ENCODE results near the gene WDFY4. TPM values are rescaled to one million over a fixed set of nuclear protein-coding genes. Genes with fewer than 3 reads are reported as not detected.

Gene WDFY4
- total RNA-seq, 1 experiment from 2014 or later: not detected

DNA sequence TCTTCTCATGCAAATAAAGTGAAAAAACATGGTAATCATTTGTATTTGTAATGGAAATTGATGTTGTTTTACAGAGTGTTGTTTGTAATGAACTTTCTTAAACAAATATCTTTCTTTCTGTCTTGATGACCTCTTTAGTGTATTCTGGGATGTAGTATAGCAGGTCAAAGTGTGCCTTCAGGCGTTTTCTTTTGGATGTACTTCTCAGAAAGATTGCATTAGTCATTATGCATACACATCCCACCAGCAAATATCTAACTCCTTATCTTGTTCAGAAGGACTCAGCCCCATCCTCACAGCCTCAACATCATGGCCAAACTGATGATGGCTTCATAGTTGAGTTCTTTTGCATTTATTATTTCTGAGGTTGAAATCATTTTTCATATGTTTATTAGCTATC lies 130.3 kb downstream of the WDFY4 start:
- no peak for DNase-seq (ENCODE audit: low read depth)

DNA sequence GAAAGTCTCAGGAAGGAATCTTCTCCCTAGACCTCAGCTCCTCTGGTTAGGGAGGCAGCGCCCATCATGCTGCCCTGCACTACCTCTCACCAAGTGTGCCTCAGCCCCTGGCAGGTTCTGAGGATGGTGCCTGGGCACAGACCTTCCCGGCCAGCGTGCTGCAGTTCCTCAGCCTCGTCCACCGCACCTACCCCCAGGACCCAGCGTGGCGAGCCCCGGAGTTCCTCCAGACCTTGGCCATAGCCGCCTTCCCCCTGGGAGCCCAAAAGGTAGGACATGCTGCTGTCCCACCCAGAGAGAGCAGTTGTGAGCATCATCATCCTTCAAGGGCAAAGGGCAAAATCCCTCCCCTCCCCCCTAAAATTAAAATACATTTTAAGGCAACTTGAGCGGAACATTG lies 132.5 kb downstream of the WDFY4 start:
- no peak for DNase-seq (ENCODE audit: low read depth)

DNA sequence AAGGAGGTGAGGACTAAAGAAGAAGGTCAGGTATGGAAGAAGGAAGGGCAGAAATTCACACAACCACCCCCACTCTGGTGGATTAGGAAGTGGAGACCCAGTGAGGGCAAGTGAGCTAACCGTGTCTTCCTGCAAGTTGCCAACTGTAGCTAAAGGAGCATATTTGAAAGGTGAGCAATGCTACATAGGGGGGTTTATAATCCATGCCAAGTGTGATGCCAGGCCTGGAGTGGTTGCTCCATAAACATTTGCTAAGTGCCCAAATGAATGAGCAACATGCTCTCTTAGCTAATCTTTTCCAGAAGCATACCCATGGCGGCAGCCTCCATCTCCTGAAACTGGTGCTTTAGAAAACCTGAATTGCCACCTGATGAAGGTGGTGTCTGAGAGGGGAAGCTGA lies 133.4 kb downstream of the WDFY4 start:
- no peak for DNase-seq (ENCODE audit: low read depth)

DNA sequence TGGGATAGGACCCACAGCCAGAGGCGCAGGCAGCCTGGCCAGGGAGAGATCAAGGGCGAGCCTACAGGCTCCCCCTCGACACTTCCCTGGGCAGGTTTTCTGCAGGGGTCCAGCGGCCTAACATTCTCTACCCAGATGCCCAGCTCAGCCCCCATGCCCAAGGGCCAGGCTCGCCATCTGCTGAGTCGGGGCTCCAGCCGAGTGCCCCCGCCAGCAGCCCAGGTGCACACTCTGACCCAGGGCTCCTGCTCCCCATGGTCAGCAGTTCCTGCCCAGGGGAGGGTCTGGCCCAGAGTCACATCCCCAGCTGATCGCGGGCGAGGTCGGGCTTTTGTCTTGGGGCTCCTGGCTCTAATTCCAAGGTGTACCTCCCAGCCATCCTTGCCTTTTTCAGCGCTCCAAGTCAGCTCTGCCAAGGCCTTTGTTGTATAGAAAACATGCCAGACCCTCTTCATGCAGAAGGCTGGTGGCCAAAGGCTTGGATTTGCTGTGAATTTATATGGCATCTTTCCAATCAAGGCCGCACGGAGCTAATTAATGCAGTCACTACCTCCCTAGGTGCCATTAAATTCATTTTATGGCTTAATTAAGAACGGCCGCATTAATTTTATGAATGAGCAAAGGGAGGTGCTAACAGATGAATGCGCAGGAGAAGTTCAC lies 134.3 kb downstream of the WDFY4 start:
- DNase-seq (ENCODE audit: low read depth): no peak

DNA sequence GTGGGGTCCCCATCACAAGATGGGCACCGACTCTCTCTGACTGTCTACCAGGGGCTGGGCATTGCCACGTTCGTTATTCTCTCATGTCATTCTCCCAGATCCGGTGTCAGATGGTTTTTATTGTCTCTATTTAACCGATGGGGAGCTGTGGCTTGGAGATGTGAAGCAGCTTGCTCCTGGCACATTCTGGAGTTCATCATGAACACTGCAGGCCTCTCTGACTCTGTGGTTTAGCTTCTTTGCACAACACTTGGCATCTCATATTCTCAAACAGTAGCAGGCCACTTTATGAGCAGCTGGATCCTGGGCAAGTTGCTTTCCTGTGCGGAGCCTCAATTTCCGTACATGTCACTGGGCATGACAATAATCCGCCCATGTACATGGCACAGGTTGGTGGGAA lies 135.1 kb downstream of the WDFY4 start:
- no peak for DNase-seq (ENCODE audit: low read depth)

DNA sequence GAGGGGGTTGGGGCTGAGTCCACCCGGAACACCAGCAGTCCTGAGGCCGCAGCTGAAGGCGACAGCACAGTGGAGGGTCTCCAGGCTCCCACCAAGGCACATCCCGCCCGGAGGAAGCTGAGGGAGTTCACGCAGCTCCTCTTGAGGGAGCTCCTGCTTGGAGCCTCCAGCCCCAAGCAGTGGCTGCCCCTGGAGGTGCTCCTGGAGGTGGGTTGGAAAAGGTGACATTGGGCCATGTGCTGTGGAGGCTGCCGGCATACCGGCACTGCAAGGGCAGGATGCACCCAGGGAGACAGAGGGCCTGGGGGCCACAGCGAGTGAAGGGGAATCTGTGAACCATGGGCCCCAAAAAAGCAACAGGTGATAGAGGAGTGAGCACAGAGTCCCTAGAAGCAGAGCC lies 135.6 kb downstream of the WDFY4 start:
- DNase-seq (ENCODE audit: low read depth): no peak

DNA sequence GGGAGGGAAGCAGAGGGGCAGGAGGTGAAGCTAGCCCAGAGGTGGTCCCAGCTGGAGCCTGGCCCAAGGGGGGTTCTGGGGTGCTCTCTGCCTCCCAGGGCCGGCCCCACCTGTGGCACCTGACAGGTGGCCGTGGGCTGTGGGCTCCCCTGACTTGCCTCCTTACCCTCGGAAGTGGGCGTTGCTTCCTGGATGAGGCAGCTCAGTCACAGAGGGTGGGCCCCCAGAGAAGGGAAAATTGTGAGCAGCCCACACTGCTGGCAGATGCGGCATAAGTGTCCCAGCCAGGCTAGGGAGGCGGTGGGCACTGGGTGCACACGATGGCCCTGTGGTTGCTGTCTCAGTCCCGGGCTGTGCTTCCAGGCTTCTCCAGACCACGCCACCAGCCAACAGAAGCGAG lies 136.0 kb downstream of the WDFY4 start:
- DNase-seq (ENCODE audit: low read depth): no peak

DNA sequence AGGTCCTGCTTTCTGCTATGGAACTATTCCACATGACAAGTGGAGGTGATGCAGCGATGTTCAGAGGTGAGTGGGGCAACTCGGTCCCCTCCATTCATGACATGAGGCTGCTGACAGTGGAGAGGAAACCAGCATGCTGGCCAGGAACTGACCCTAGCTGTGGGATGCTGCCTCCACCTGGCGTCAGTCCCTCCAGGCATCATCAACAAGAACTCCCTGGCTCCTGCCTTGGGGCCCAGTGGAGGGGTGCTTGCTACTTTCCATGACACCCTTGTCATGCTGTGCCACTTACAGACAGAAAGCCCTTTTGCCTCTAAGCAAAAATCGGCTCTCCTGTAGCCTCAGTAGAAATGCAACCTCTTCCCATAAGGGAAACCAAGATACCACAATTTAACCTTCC lies 136.4 kb downstream of the WDFY4 start:
- DNase-seq (ENCODE audit: low read depth): no peak

DNA sequence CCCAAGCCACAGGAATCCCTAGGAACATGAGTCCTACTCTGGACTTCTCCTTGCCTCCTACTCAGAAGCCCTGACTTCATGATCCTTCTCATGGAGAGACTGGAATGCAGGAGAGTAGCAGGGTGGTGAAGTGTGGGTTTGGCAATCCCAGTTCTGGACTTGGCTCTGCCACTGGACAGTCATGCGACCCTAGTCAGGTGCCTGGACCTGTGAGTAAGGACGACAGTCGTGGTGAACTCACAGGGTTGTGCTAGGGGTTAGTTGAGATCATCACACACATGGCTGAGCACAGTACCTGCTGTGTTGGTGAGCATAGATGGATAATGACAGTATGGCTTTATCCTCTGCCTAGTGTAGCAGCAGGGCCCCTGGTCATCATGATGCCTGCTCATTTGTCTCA lies 137.0 kb downstream of the WDFY4 start:
- no peak for DNase-seq (ENCODE audit: low read depth)

DNA sequence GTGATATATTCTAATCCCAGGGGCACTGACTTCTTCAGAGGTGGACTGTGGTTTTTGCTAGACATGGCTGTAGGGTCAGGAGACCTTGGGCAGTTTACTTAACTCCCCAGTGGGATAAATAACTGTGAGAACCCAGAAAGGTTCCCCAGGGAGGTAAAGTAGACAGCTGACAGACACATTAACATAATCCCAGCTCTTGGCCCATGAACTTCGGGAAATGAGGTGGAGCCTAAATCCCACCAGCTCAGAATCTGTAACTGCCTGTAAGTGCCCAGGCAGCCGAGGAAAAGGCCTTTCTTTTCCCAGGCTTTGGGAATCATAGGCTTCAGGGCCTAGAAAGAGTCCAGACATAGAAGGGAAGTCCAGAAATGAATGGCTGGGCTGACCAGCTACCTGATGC lies 149.0 kb downstream of the WDFY4 start:
- no peak for DNase-seq (ENCODE audit: low read depth)

DNA sequence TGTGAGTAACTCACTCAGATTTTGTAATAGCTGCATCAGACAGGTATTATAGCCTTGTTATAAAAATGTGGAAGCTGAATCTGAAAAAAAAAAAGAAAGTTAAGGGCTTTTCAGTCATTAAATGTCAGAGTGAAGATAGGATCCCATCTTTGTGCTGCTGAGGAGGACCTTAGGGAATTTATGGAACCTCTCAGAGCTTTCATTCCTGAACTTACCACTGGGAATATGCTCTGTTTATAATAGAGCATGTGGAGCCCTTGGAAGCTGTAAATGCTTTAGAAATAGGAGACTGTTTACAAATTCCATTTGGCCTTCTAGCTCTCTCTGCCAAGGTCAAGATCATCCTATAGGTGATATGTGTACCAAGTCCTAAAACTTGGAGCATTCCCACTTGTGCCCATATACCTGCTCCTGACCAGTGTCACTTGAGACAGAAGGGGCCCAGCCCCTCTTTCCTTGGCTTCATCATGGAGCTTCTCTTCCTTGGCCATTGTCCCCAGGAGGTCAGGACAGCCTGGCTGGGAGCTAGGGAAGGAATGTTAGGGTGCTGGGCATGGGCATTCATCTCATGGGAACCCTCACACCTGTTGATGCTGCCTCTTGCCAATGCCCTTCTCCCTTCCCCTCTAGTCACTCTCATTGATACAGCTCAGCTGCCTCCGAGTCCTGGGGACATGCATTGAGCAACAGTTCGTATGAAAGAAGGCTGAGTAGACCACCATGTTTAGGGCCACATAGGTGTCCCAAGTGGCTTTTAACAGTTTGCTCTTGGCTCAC lies 149.7 kb downstream of the WDFY4 start:
- no peak for DNase-seq (ENCODE audit: low read depth)

DNA sequence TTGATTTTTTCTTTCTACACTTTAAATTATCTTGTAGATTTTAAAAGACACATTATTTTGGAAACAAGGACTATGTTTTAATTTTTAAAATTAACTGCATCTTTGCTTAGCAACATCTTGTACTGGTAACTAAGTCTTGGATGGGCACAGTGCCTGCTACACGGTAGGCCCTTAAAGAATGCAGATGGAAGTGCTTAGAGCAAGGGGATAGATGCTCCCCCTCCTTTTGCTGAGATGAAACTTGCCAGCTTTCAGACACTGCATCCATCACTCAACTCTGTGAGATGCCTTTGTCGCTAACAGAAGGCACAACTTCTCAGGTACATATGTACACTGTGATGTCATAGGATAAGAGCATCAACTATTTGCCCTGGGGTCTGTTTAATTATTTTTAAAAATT lies 151.1 kb downstream of the WDFY4 start:
- no peak for DNase-seq (ENCODE audit: low read depth)

DNA sequence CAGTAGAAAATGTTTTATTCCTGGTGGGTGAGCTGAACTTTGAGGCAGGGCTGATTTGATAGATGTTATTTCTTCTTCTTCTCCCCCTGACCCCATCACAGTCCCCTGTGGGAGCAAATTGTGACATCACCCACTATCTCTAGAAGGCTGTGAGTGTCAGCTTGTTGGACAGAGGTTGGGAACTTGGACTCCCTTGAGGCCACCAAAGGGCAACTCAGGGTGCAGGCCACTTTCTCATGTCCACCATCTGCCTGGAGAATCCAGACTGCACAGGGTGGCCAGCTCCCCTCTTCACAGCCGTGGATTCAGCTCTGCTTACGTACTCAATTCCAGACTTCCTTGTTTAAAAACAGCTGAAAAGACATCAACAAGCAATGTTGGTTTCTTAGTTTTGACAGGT lies 151.9 kb downstream of the WDFY4 start:
- DNase-seq (ENCODE audit: low read depth): no peak

DNA sequence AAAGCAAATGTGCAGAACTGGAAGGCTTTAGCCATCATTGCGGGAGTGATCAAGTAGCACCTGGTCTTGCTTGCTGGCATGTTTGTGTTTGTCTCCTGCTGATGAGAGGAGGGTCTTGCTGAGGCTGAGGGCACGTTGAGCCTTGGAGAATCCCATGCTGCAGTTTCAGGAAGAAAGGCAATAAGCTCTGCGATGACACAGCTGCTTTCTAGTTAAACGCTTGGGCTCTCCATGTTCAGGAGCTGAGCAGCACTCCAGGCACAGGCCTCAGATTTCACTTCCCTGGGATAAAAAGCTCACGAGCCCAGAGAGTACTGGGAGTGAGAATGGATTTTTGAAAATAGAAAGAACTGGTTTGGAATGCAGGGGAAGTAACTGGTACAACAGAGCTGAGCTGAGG lies 154.2 kb downstream of the WDFY4 start:
- DNase-seq (ENCODE audit: low read depth): no peak

DNA sequence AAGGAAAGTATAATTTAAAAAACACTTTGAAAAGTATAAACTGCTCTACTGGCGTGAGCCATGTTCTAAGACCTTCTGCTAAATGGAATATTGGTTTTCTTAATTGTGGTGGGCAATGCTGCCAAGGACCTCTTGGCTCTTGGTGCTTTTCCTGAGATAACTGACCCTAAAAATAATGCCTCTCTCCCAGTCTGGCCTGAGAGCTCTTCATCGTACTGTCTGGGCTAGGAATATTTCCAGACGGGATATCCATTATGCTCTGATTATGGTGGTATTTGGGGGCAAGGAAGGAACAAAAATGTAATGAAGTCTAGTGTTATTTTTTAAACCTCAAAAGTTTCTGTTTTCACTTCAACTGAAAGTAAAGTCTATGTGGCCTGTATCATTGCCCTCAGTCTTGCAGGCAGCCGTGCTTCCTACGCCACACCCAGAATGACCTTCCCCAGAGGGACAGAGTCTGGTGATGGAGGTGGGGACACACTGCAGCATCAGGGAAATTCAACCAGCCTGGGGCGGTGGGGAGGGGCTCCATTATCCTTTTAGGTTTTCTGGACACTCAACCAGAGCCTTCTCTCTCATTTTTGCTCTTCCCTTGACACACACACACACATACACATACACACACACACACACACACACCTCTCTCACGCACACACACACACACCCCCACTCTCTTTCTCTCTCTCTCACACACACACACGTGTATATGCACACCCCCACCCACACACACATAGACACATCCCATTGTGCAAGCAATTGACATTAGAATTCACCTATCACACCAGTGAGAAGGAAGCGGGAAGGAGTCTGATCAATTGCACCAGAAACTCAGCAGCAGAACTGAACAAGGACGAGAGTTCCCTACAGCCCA lies 155.4 kb downstream of the WDFY4 start:
- no peak for DNase-seq (ENCODE audit: low read depth)

DNA sequence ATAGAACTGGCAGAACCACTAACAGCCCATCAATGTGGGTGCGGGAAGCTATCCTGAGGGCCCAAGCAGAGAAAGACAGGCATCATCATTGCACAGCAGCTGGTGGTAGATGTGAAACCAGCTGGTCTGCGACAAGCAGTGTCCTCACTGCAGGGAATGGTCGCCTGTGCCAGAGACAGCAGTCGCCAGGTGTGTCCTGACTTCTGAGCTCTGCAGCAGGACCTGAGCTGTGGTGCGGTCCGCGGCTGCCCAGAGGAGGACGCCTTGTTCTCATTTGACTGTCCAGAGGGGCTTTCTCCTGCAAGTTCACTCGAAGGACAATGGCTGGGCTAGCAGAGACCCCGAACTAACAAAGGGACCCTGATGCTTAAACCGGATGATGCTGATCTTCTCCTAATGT lies 157.6 kb downstream of the WDFY4 start:
- no peak for DNase-seq (ENCODE audit: low read depth)

DNA sequence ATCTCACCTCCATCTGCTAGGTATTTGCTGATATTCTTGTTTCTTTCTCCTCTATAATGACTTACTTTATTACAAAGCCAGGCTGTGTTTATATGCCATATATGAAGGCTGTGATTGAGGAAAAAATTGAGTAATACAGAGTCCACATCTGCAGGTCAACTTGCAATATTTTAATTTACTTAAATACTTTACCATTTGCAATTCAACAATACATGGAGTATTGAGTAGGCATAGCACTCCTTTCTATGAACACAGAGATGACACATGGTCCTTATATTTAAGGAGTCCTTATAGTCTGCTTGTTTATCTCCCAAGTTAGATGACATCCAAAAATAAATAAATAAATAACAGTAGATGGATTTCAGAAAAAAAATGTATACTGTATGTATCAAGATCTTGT lies 158.5 kb downstream of the WDFY4 start:
- no peak for DNase-seq (ENCODE audit: low read depth)

DNA sequence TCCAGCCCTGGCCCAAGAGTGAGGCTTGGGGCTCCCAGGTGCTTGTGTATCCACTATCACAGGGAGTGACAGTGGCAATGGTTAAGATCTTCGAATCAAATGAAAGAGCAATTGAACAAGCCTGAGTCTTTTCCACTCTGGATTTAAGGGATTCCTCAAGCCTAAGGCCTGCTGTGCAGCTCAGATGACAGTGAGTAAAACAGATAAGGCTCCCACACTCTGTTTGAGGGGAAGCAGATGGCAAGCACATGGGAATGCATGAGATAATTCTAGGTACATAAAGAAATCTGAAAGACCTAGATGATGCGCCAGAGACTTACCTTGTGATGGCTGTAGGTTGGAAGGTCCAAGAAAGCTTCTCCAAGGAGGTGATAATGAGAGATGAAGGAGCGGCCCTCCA lies 159.9 kb downstream of the WDFY4 start:
- DNase-seq (ENCODE audit: low read depth): no peak

DNA sequence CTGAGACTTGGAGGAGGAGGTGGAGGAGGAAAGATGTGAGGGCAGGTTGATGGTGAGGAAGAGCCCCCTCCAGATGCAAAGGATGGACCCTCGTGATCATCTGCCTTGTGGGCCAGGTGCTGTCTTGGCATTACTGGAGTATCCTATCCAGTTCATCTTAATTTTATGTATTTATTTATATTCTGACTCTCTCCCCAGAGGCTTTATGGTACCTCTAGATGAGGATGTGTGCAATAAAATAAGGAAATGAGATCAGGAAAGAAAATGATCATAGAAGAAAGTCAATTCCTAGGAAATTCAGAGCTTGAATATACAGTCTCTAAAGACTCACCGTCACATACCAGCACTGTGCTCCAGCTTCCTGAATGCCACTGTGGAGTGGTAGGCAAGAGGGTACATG lies 160.8 kb downstream of the WDFY4 start:
- DNase-seq (ENCODE audit: low read depth): no peak

DNA sequence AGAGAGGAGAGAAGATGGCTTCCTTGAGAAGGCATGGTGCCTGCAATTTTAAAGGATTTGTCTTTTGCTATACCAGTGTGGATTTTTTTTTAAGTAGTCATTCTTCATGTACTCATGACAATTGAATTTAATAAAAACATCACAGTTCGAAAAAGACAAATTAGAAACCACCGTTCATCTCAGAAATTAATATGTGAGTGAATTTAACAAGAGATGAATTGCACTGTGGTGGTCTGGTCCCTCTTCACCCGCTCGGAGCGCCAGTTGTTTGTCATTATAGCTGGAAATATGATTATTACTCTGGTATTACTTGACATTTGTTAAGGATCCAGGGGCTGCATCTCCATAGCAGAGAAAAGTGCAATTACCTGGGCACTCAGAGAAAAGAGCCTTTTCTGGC lies 163.0 kb downstream of the WDFY4 start:
- no peak for DNase-seq (ENCODE audit: low read depth)

DNA sequence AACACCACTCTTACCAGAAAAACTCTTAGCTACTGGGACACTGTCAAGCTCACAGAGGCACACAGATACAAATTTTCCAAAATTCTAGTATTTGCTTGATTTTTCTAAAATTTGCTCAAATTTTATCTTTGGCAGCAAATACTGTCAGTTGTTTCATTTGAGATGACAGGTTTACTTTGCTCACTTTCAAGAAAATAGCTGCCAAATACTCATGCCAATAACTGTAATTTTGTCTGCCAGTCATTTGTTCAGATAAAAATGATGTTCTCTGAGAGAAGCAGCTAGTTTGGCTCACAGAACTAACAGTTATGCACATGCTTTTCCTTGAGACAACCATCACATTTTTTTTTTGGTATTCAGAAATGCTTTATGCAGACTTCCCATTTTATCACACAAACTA lies 172.2 kb downstream of the WDFY4 start:
- no peak for DNase-seq (ENCODE audit: low read depth)

DNA sequence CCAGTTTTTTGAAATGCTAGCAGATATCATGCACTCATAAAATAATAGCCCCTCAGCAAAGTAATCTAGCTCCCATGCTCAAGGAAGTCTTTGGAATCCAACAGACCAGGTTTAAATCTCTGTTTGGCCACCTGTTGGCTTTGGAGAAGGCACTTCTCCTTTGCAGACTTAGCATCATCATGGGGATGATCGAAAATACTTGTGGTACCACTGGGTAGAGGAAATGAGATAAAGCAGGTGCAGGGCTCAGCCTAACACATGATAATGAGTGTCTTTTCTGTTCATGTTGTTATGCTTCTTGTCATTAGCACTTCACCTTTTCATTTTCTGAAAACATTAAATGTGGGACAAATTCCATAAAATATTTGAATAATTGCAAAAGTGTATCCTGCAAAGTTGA lies 187.6 kb downstream of the WDFY4 start:
- no peak for DNase-seq (ENCODE audit: low read depth)

DNA sequence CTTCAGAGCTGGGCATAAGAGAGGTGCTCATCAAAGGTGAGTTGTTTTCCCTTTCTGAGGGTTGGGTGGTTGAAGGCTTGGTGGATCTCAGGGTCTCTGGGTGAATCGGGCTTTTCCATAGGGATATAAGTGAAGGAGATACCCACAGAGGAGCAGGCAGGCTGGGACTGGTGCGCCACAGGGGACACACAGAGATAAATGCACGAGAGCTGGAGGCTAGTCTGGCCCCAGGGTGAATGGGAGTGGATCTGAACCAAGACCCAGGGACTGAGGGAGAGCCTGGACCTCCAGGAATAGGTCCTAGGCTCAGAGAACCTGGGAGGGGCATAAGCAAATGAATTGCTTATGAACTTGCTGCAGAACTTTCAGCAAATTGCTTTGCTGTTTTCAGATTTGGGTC lies 193.4 kb downstream of the WDFY4 start:
- no peak for DNase-seq (ENCODE audit: low read depth)

Measured in Daoy (cell line).